Mucosa of rectum (tissue), 2 donors: ENCODE data around the gene TAF1L.
"Not testable (repeated sequence)": the region's sequence is repeated elsewhere in the genome, so short reads cannot be mapped to it uniquely, and the experiment has no call there.

ENCODE experiments used
- H3K27ac ChIP-seq, 2 donors: one replicate each; pipeline ENCODE4 v1.7.0; 2013; ENCODE audit warnings: inconsistent platforms in 2 of 2, low read depth in 2 of 2, low read length in 2 of 2
- H3K27me3 ChIP-seq, 2 donors: one replicate each; pipeline ENCODE4 v1.7.0; 2013; ENCODE audit warnings: low read length in 2 of 2; ENCODE audit not compliant: control insufficient read depth in 2 of 2, insufficient read depth in 2 of 2
- H3K36me3 ChIP-seq, 2 donors: one replicate each; pipeline ENCODE4 v1.7.0; 2013; ENCODE audit warnings: low read length in 2 of 2; ENCODE audit not compliant: control insufficient read depth in 2 of 2, insufficient read depth in 2 of 2
- H3K4me1 ChIP-seq, 2 donors: one replicate each; pipeline ENCODE4 v1.7.0; 2013; ENCODE audit warnings: low read length in 2 of 2, mild to moderate bottlenecking in 1 of 2; ENCODE audit not compliant: control insufficient read depth in 2 of 2, insufficient read depth in 2 of 2
- H3K4me3 ChIP-seq, 2 donors: one replicate each; pipeline ENCODE4 v1.7.0; 2013; ENCODE audit warnings: low read length in 2 of 2
- H3K9ac ChIP-seq, 2 donors: one replicate each; pipeline ENCODE4 v1.7.0; 2013; ENCODE audit warnings: low read length in 2 of 2, low read depth in 1 of 2, mild to moderate bottlenecking in 1 of 2
- H3K9me3 ChIP-seq, 2 donors: one replicate each; pipeline ENCODE4 v1.7.0; 2013; ENCODE audit warnings: low read length in 2 of 2; ENCODE audit not compliant: control insufficient read depth in 2 of 2
- donor health status: healthy.
- donor health status: Normal muscosa, but diverticular disease.

The TAF1L gene

DNA sequence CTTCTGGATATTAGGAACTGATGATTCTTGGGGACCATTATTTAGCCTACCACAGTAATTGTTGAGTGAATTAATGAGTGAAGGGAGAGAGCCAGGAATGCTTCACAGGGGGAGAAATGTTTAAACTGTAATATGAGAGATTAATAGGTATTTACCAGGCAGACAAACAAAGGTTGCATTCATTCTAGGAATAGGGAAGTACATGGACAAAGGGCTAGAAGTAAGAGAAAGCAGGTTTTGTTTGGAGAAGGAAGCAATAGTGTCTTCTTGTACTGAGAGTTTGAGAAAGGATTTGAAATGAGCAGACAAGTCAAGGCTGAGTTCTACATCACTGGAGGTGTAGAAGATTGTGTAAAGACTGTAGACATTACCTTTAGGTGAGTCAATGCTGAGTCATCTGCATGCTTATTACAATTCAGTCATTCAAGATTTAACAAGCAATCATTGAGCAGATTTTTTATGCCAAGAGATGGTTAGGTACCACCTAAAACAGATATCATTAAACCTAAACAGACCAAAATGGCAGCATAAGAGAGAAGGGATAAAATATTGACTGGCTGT lies 8.0 kb downstream of the TAF1L start:
- Histone ChIP-seq H3K27ac (no peak overlapping the region), H3K27me3 (no peaks in the 10 kb centered on the region), H3K4me3 (no peak overlapping the region), H3K4me1 (no peaks in the 10 kb centered on the region), H3K36me3 (no peaks in the 10 kb centered on the region), H3K9ac (no peak overlapping the region), H3K9me3 (no peaks in the 10 kb centered on the region)

DNA sequence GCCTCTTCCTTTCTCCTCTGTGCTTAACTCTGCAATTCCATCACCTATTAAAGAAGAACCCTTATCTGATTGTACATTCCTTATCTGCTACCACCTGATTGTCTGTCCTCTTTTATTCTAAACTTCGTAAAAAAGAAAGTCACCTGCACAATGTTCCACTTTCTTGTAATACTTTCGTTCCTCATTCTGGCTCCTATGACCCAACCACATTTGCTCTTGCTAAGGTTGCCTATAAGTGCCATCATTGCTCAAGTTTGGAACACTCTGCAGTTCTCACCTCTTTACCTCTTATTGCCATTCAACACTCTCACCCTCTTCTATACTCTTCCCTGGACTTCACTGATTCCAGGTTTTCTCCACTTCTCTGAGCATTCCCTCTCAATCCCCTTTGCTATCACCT lies 10.1 kb downstream of the TAF1L start:
- no peak overlapping the region for H3K27ac ChIP-seq
- no peaks in the 10 kb centered on the region for H3K4me1 ChIP-seq
- H3K9ac ChIP-seq: no peak overlapping the region
- no peaks in the 10 kb centered on the region for H3K36me3 ChIP-seq
- H3K27me3 ChIP-seq: no peaks in the 10 kb centered on the region
- H3K4me3 ChIP-seq: no peak overlapping the region
- H3K9me3 ChIP-seq: no peaks in the 10 kb centered on the region

GRCh38 chr9:32622948-32623347 lies 12.5 kb downstream of the TAF1L start:
- H3K4me3 ChIP-seq: no peak overlapping the region
- no peaks in the 10 kb centered on the region for H3K4me1 ChIP-seq
- no peak overlapping the region for H3K9ac ChIP-seq
- H3K27ac ChIP-seq: no peak overlapping the region
- no peaks in the 10 kb centered on the region for H3K36me3 ChIP-seq
- no peaks in the 10 kb centered on the region for H3K27me3 ChIP-seq
- H3K9me3 ChIP-seq: no peaks in the 10 kb centered on the region

DNA sequence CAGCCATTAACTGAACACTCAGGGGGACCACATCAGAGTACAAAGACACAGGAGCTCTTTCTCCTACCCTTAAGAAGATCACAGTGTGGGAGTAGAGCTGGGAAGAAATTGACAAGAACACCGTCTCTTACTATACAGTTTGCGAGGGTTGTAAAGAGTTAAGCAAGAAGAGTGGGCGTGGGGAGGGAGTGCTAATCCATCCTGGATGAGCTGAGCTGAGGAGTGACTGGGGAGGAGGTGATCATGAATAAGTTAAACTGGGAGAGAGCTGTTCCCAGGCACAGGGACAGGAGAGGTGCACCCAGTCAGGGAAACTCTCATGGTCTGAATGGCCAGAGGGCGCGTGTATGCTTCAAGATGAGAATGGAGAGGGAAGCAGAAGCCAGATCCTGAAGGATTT lies 17.2 kb downstream of the TAF1L start:
- no peaks in the 10 kb centered on the region for H3K9me3 ChIP-seq
- H3K4me1 ChIP-seq: no peaks in the 10 kb centered on the region
- no peak overlapping the region for H3K4me3 ChIP-seq
- H3K9ac ChIP-seq: no peak overlapping the region
- no peaks in the 10 kb centered on the region for H3K27me3 ChIP-seq
- H3K36me3 ChIP-seq: no peaks in the 10 kb centered on the region
- H3K27ac ChIP-seq: no peak overlapping the region

DNA sequence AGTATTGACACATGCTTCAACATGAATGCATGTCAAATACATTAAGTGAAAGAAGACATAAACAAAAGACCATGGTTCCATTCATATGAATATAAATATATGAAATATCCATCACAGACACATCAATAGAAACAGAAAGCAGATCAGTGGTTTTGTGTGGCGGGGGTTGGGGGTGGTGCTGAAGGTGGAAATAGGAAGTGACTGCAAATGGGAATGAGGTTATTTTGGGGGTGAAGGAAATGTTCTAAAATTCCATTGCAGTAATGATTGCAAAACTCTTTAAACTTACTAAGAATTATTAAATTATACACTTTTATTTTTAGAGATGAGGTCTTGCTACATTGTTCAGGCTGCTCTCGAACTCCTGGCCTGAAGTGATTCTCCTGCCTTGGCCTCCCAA lies 28.7 kb downstream of the TAF1L start:
- H3K9me3 ChIP-seq: no peaks in the 10 kb centered on the region
- H3K9ac ChIP-seq: no peak overlapping the region
- H3K4me3 ChIP-seq: no peak overlapping the region
- no peak overlapping the region for H3K27ac ChIP-seq
- H3K4me1 ChIP-seq: no peaks in the 10 kb centered on the region
- no peaks in the 10 kb centered on the region for H3K27me3 ChIP-seq
- H3K36me3 ChIP-seq: no peaks in the 10 kb centered on the region

- Histone ChIP-seq H3K9me3 (no peaks in the 10 kb centered on the region), H3K4me3 (no peak overlapping the region), H3K9ac (no peak overlapping the region), H3K36me3 (no peaks in the 10 kb centered on the region), H3K4me1 (no peaks in the 10 kb centered on the region), H3K27me3 (no peaks in the 10 kb centered on the region), H3K27ac (no peak overlapping the region)
Measured at GRCh38 chr9:32603914-32604852, 31.3 kb downstream of the TAF1L start.

- H3K27ac ChIP-seq, H3K4me3 ChIP-seq, H3K4me1 ChIP-seq, H3K36me3 ChIP-seq, H3K27me3 ChIP-seq, H3K9ac ChIP-seq, H3K9me3 ChIP-seq: not testable (repeated sequence)
Measured at GRCh38 chr9:32599021-32599420, 36.4 kb downstream of the TAF1L start.

DNA sequence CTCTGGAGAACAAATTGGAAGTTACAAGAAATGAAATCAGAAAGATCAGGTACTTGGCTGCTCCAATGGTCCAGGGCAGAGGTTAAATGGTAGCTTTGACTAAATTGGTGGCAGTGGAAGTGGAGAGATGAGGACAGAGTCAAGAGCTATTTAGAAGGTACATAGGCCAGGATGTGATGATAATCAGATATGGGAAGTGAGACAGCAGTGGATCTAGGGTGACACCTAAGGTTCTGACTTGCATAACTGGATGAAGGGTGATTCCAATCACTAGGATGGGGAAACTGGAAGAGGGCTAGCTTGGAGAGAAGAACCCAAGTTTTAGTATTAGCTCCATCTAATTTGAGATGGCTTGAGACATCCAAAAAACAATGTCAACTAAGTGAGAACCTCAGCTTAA lies 38.5 kb downstream of the TAF1L start:
- H3K4me1 ChIP-seq: no peaks in the 10 kb centered on the region
- H3K9ac ChIP-seq: no peak overlapping the region
- H3K4me3 ChIP-seq: peak overlapping the region in 1 of 2 donors; percentile 7
- H3K9me3 ChIP-seq: no peaks in the 10 kb centered on the region
- no peak overlapping the region for H3K27ac ChIP-seq
- no peaks in the 10 kb centered on the region for H3K36me3 ChIP-seq
- peaks cover 0 to 5% of the 10 kb centered on the region in 2 donors for H3K27me3 ChIP-seq

DNA sequence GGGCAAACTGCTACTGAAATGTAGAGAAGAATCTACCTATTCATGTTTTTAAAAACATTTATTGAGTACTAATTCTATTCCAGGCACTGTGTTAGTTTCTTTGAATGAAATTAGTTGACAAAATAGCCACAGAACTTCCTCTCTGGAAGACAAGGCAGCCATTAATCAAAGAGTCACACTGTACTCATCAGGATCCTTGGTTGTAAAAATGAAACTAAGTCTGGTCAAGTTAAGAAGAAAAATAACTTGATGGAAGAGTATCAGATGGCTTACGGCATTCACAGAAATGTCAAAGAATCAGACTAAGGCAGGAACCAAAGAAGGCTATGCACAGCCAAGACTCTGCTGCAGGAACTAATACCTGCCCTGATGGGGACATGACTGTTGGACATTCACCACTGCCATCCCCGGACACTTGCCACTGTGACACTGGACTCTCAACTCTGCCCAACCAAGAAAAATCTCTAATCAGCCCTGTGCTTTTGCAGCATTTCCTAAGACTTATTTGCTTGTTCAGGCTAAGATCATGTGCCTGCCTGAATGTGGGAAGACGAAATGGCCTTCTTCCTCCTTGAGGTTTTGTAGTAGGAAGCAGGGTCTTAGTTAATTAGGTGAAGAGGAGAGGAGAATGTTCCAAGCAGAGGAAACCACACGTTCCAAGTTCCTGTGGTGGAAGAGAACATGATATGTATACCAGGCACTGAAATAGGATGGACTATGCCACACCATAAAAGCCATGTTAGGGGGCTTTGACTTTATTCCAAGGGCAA lies 39.2 kb downstream of the TAF1L start:
- no peaks in the 10 kb centered on the region for H3K36me3 ChIP-seq
- no peaks in the 10 kb centered on the region for H3K4me1 ChIP-seq
- no peak overlapping the region for H3K4me3 ChIP-seq
- no peak overlapping the region for H3K9ac ChIP-seq
- H3K9me3 ChIP-seq: no peaks in the 10 kb centered on the region
- no peak overlapping the region for H3K27ac ChIP-seq
- peaks cover 0 to 5% of the 10 kb centered on the region in 2 donors for H3K27me3 ChIP-seq

DNA sequence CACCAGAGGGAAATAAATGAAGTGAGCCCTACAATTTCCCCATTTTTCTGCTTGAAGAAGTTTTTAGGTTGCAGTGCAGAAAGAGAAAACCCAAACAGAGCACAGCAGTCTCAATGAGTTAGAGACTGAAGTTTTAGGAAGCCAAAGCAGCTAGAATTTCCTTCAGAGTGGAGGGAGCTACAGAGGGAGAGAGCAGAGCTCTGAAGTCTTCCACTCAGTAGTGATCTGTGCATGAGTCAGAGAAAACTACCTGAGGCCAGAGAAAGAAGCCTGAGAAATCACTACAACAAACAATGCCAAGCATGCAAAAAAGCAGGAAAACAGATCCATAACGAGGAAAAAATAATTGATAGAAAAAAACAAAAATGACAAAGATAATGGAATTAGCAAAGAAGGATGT lies 44.6 kb downstream of the TAF1L start:
- no peaks in the 10 kb centered on the region for H3K4me1 ChIP-seq

More for the DNA sequence above, 44.6 kb downstream of the TAF1L start:
- H3K27ac ChIP-seq: no peak overlapping the region
- no peak overlapping the region for H3K4me3 ChIP-seq
- no peaks in the 10 kb centered on the region for H3K36me3 ChIP-seq
- no peaks in the 10 kb centered on the region for H3K27me3 ChIP-seq
- no peaks in the 10 kb centered on the region for H3K9me3 ChIP-seq
- no peak overlapping the region for H3K9ac ChIP-seq
